ENCODE results near the gene DLGAP1.

The DLGAP1 gene

GRCh38 chr18:4181882-4182568, 273.1 kb downstream of the DLGAP1 start:
- Histone ChIP-seq H3K9me3 (ENCODE audit: severe bottlenecking) (no peaks in the 10 kb centered on the region), H3K36me3 (no peaks in the 10 kb centered on the region), H3K4me3 (ENCODE audit: low read depth, low read length) (no peak overlapping the region), H3K27ac (no peak overlapping the region), H3K27me3 (ENCODE audit: insufficient read depth, low read depth, severe bottlenecking) (peaks cover 54% of the 10 kb centered on the region)
- TF ChIP-seq, protein P1, sequence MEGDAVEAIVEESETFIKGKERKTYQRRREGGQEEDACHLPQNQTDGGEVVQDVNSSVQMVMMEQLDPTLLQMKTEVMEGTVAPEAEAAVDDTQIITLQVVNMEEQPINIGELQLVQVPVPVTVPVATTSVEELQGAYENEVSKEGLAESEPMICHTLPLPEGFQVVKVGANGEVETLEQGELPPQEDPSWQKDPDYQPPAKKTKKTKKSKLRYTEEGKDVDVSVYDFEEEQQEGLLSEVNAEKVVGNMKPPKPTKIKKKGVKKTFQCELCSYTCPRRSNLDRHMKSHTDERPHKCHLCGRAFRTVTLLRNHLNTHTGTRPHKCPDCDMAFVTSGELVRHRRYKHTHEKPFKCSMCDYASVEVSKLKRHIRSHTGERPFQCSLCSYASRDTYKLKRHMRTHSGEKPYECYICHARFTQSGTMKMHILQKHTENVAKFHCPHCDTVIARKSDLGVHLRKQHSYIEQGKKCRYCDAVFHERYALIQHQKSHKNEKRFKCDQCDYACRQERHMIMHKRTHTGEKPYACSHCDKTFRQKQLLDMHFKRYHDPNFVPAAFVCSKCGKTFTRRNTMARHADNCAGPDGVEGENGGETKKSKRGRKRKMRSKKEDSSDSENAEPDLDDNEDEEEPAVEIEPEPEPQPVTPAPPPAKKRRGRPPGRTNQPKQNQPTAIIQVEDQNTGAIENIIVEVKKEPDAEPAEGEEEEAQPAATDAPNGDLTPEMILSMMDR (IDR thresholded peaks at IDR 0.05; ENCODE audit: low read depth, low read length) = 0 out of 2 replicates have a peak, but pooled peaks have one; percentile 6
- peak; percentile 4 for DNase-seq

DNA sequence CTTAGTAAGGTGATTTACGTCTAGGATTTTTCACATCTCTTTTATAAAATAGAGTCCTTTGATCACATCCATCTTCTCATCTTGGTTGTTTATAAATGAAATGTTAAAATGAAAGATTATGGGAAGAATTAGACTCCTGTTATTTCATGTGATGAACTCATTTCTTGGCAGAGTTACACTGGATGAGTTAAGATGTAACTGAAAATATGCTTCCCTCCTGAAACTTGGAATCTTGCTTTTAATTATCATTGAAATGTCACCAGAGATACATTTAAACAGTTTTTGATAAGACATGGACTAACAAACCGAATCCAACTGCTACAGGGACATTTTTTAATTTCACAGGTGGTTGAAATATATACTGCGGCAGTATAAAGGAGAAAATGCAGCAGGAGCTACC, 274.0 kb downstream of the DLGAP1 start:
- no peak overlapping the region for H3K27ac ChIP-seq

DNA sequence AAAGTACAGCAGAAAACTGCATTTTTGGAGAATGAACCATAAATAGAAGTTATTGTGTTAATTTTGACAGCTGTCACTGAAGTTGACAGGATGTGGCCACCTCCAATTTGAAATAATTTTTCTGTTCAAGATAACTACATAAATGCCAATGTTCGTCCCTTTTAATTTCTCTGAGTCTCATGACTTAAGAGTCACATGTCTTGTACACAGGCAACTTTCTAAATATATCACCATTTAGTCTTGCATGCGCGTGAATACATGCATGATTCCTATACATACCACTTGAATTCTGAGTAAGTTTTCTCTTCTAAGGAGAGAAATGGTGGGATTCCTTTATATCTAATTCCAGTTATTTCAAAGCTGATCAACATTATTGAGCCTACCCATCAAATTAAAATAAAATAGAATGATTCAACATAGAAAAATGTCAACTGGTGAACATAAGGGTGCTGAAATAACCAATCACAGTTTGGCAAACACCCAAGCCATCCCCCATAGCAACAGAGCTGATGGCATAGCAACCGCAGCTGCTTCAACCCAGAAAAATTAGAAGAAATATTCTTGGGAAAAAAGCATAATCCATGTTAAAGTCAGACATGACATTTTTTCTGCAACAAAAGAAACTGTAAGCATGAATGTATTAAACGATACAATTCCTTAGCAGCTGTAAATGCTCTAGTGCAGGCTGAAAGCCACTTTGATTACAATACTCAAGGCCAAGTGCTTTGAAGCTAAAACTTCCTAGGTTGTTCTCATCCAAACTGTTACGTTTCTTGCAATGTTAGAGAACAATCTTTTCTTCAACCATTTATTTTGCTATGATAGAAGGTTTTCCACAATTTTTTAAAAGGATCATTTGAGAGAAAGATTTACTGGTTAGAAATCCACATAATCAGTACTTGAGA, 282.7 kb downstream of the DLGAP1 start:
- DNase-seq = no peak
- peaks cover 58% of the 10 kb centered on the region for H3K27me3 ChIP-seq (ENCODE audit: insufficient read depth, low read depth, severe bottlenecking)
- H3K36me3 ChIP-seq = no peaks in the 10 kb centered on the region
- no peak overlapping the region for H3K27ac ChIP-seq
- TF ChIP-seq, protein P1 (IDR thresholded peaks at IDR 0.05; ENCODE audit: low read depth, low read length) = no peak
- no peak overlapping the region for H3K4me3 ChIP-seq (ENCODE audit: low read depth, low read length)
- H3K9me3 ChIP-seq (ENCODE audit: severe bottlenecking) = no peaks in the 10 kb centered on the region

More for the DNA sequence above, 274.0 kb downstream of the DLGAP1 start:
- DNase-seq = no peak
- TF ChIP-seq, protein P1 (IDR thresholded peaks at IDR 0.05; ENCODE audit: low read depth, low read length) = no peak
- Histone ChIP-seq H3K27me3 (ENCODE audit: insufficient read depth, low read depth, severe bottlenecking) (peaks cover 48% of the 10 kb centered on the region), H3K36me3 (no peaks in the 10 kb centered on the region), H3K4me3 (ENCODE audit: low read depth, low read length) (no peak overlapping the region), H3K9me3 (ENCODE audit: severe bottlenecking) (no peaks in the 10 kb centered on the region)

GRCh38 chr18:4157352-4157751, 297.8 kb downstream of the DLGAP1 start:
- H3K9me3 ChIP-seq (ENCODE audit: severe bottlenecking) = no peaks in the 10 kb centered on the region
- no peak for DNase-seq

GRCh38 chr18:4146797-4147196, 308.3 kb downstream of the DLGAP1 start:
- no peak for DNase-seq
- TF ChIP-seq, protein P1 (IDR thresholded peaks at IDR 0.05; ENCODE audit: low read depth, low read length) = no peak
- H3K27me3 ChIP-seq (ENCODE audit: insufficient read depth, low read depth, severe bottlenecking) = peaks cover 70% of the 10 kb centered on the region
- no peak overlapping the region for H3K4me3 ChIP-seq (ENCODE audit: low read depth, low read length)
- H3K9me3 ChIP-seq (ENCODE audit: severe bottlenecking) = no peaks in the 10 kb centered on the region
- H3K27ac ChIP-seq = no peak overlapping the region
- no peaks in the 10 kb centered on the region for H3K36me3 ChIP-seq

More at GRCh38 chr18:4157352-4157751, 297.8 kb downstream of the DLGAP1 start:
- no peak overlapping the region for H3K27ac ChIP-seq
- TF ChIP-seq, protein P1 (IDR thresholded peaks at IDR 0.05; ENCODE audit: low read depth, low read length) = no peak
- no peaks in the 10 kb centered on the region for H3K36me3 ChIP-seq
- H3K4me3 ChIP-seq (ENCODE audit: low read depth, low read length) = no peak overlapping the region
- peaks cover 52% of the 10 kb centered on the region for H3K27me3 ChIP-seq (ENCODE audit: insufficient read depth, low read depth, severe bottlenecking)

All from WERI-Rb-1 (cell line).